ENCODE results near the gene RPL29.

DNA sequence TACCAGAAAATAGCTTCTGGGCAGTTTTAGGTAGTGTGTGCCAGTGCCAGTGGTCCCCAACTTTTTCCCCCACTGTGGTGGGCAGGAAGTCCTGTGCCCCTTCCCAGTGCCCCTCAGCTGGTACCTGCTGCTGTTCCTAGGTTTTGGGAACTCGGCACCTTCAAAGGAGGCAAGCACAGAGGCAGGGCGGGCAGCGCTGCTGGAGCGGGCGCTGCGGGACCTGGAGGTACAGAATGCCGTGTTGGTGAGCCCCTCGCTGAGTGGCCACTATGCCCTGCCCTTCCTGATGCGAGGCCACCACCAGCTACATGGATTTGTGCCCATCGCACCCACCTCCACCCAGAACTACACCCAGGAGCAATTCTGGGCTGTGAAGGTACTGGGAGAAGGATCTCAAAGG, 15.4 kb downstream of the RPL29 start:
- TF ChIP-seq CTCF (IDR thresholded peaks at IDR 0.05) (no peak), POLR2A (IDR thresholded peaks at IDR 0.05) (no peak)

Measured in sigmoid colon (tissue), 3 donors.